A549 treated with AZD2906 at 1 μM for 4 hours (cell line): ENCODE measurements around the gene CD9. TPM values are rescaled to one million over a fixed set of nuclear protein-coding genes. Genes with fewer than 3 reads are reported as not detected.

Experiments
- total RNA-seq: library from RNA; stranded (reverse); fragments of 200-300 nt; extraction: Qiagen RNA extraction; gene quantifications from 5 replicates; pipeline ENCODE4 v1.2.3, GENCODE V29; 2022

The CD9 gene, protein sequence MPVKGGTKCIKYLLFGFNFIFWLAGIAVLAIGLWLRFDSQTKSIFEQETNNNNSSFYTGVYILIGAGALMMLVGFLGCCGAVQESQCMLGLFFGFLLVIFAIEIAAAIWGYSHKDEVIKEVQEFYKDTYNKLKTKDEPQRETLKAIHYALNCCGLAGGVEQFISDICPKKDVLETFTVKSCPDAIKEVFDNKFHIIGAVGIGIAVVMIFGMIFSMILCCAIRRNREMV
- total RNA-seq, result 257 to 288 TPM (median 273 TPM) in 5 replicates

DNA sequence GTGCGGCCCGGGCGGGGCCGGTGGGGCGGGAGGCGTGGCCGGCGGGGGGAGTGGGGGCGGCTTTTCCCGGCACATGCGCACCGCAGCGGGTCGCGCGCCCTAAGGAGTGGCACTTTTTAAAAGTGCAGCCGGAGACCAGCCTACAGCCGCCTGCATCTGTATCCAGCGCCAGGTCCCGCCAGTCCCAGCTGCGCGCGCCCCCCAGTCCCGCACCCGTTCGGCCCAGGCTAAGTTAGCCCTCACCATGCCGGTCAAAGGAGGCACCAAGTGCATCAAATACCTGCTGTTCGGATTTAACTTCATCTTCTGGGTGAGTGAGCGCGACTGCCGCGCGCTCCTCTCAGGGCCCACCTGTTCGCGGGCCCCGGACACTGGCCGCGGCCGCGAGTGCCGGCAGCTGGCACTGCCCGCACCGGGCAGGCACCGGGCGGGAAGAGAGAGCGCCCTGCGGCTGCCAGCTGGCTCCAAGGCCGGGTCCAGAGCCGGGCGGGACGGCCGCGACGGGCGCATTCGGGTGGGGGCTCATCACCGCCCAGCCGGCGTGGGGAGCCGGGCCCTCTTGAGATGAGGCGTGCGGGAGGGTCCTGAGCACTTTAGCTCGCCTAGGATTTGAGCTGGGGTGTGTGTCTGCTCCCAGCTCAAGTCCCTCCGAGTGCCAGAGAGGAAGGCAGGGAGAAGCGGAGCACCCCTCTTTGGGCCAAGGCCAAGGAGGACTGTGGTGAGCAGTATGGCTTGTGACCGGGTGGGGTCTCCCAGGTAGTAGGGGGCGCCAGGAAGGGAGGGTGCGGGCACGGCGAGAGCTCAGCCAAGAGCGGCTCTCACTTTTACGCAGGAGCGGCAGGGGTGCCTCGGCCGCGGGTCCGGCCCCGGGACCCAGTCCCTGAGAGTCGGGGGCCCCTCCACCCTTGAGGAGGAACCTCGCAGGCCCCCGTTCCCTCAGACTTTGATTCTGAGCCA, at the start of gene CD9:
CD9 (plus strand) TSS at position 145 of the 957 bp plus-strand sequence; CDS start at position 245, 100 bp downstream.

Other genes starting within 250 kb of the CD9 start
- 0.05 to 0.24 TPM (median 0.15 TPM) in 5 replicates for gene VWF, start 75.7 kb upstream of the CD9 start, total RNA-seq
- 0.23 to 0.37 TPM (median 0.28 TPM) in 5 replicates for gene PLEKHG6, start 110.3 kb downstream of the CD9 start, total RNA-seq
- 401 to 704 TPM (median 482 TPM) in 5 replicates for gene TNFRSF1A, start 141.7 kb downstream of the CD9 start, total RNA-seq
- gene SCNN1A, start 175.2 kb downstream of the CD9 start, total RNA-seq, result 23.1 to 30.7 TPM (median 28.9 TPM) in 5 replicates
- 210 to 256 TPM (median 253 TPM) in 5 replicates for gene LTBR, start 183.8 kb downstream of the CD9 start, total RNA-seq
- not detected in 5 replicates for gene CD27, start 244.6 kb downstream of the CD9 start, total RNA-seq